ENCODE measurements around the gene PLA2G12B.

- TF ChIP-seq, protein P1, sequence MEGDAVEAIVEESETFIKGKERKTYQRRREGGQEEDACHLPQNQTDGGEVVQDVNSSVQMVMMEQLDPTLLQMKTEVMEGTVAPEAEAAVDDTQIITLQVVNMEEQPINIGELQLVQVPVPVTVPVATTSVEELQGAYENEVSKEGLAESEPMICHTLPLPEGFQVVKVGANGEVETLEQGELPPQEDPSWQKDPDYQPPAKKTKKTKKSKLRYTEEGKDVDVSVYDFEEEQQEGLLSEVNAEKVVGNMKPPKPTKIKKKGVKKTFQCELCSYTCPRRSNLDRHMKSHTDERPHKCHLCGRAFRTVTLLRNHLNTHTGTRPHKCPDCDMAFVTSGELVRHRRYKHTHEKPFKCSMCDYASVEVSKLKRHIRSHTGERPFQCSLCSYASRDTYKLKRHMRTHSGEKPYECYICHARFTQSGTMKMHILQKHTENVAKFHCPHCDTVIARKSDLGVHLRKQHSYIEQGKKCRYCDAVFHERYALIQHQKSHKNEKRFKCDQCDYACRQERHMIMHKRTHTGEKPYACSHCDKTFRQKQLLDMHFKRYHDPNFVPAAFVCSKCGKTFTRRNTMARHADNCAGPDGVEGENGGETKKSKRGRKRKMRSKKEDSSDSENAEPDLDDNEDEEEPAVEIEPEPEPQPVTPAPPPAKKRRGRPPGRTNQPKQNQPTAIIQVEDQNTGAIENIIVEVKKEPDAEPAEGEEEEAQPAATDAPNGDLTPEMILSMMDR (IDR thresholded peaks at IDR 0.05; ENCODE audit: insufficient read depth, low read length, poor library complexity, severe bottlenecking): no peak
- TF ChIP-seq EZH2phosphoT487 (conservative IDR thresholded peaks at IDR 0.05; ENCODE audit: low read length): no peak
These were observed 55.1 kb downstream of the PLA2G12B start for GRCh38 chr10:72899545-72899944.

All from SU-DHL-6 (cell line).